ENCODE results near the gene LOXHD1. TPM values are rescaled to one million over a fixed set of nuclear protein-coding genes. Genes with fewer than 3 reads are reported as not detected.

LOXHD1 gene
- total and polyA plus RNA-seq, 2 donors from 2014 or later, result 0.25 TPM; not detected in 1

- H3K4me3 ChIP-seq (ENCODE audit: low read length in 3 of 3), result no peak overlapping the region
- no peak for FAIRE-seq
- H3K36me3 ChIP-seq (ENCODE audit: control insufficient read depth in 2 of 3, insufficient read depth in 3 of 3, low read length in 3 of 3), result no peaks in the 10 kb centered on the region
- H3K27me3 ChIP-seq (ENCODE audit: control insufficient read depth, insufficient read depth, low read length), result no peaks in the 10 kb centered on the region
- DNase-seq, result peak in 1 of 5 donors; percentile 12
- H3K9ac ChIP-seq (ENCODE audit: low read length in 3 of 3), result no peak overlapping the region
- H3K9me3 ChIP-seq (ENCODE audit: control insufficient read depth in 2 of 3, insufficient read depth in 1 of 3, low read length in 3 of 3), result no peaks in the 10 kb centered on the region
- no peaks in the 10 kb centered on the region for H3K4me1 ChIP-seq (ENCODE audit: control insufficient read depth in 2 of 3, insufficient read depth in 2 of 3, low read depth in 1 of 3, low read length in 3 of 3)
- no peak overlapping the region for H3K27ac ChIP-seq (ENCODE audit: low read depth in 2 of 2, low read length in 2 of 2)
- TF ChIP-seq CTCF (IDR thresholded peaks at IDR 0.05; ENCODE audit: borderline replicate concordance, extremely low read depth, insufficient read depth), result no peak
- intact Hi-C loops (cut with DNase I), result loop anchor here (5.0 to 10.0 kb wide), 2 partner anchors 374 to 512 kb away; no protein-coding TSS in a partner anchor
These were observed 500 bp downstream of the LOXHD1 start for GRCh38 chr18:46656326-46657114.

GRCh38 chr18:46652372-46652771, 4.6 kb downstream of the LOXHD1 start:
- no peaks in the 10 kb centered on the region for H3K9me3 ChIP-seq (ENCODE audit: control insufficient read depth in 2 of 3, insufficient read depth in 1 of 3, low read length in 3 of 3)
- no peak overlapping the region for H3K27ac ChIP-seq (ENCODE audit: low read depth in 2 of 2, low read length in 2 of 2)
- no peaks in the 10 kb centered on the region for H3K4me1 ChIP-seq (ENCODE audit: control insufficient read depth in 2 of 3, insufficient read depth in 2 of 3, low read depth in 1 of 3, low read length in 3 of 3)
- H3K9ac ChIP-seq (ENCODE audit: low read length in 3 of 3), result no peak overlapping the region
- no peaks in the 10 kb centered on the region for H3K36me3 ChIP-seq (ENCODE audit: control insufficient read depth in 2 of 3, insufficient read depth in 3 of 3, low read length in 3 of 3)
- intact Hi-C loops (cut with DNase I), result loop anchor here (10.0 kb wide), 1 partner anchor 508 kb away; no protein-coding TSS in a partner anchor
- H3K4me3 ChIP-seq (ENCODE audit: low read length in 3 of 3), result no peak overlapping the region
- no peak for TF ChIP-seq CTCF (IDR thresholded peaks at IDR 0.05; ENCODE audit: borderline replicate concordance, extremely low read depth, insufficient read depth)
- DNase-seq, result no peak
- no peaks in the 10 kb centered on the region for H3K27me3 ChIP-seq (ENCODE audit: control insufficient read depth, insufficient read depth, low read length)
- no peak for FAIRE-seq

GRCh38 chr18:46650681-46651080, 6.3 kb downstream of the LOXHD1 start:
- no peaks in the 10 kb centered on the region for H3K27me3 ChIP-seq (ENCODE audit: control insufficient read depth, insufficient read depth, low read length)

More at GRCh38 chr18:46650681-46651080, 6.3 kb downstream of the LOXHD1 start:
- FAIRE-seq, result no peak
- Histone ChIP-seq H3K4me1 (ENCODE audit: control insufficient read depth in 2 of 3, insufficient read depth in 2 of 3, low read depth in 1 of 3, low read length in 3 of 3) (no peaks in the 10 kb centered on the region), H3K4me3 (ENCODE audit: low read length in 3 of 3) (no peak overlapping the region), H3K9me3 (ENCODE audit: control insufficient read depth in 2 of 3, insufficient read depth in 1 of 3, low read length in 3 of 3) (no peaks in the 10 kb centered on the region), H3K27ac (ENCODE audit: low read depth in 2 of 2, low read length in 2 of 2) (no peak overlapping the region), H3K36me3 (ENCODE audit: control insufficient read depth in 2 of 3, insufficient read depth in 3 of 3, low read length in 3 of 3) (no peaks in the 10 kb centered on the region), H3K9ac (ENCODE audit: low read length in 3 of 3) (no peak overlapping the region)
- DNase-seq, result no peak
- intact Hi-C loops (cut with DNase I), result loop anchor here (10.0 kb wide), 1 partner anchor 506 kb away; no protein-coding TSS in a partner anchor
- TF ChIP-seq CTCF (IDR thresholded peaks at IDR 0.05; ENCODE audit: borderline replicate concordance, extremely low read depth, insufficient read depth), result no peak
